Uterus (tissue), 2 donors: ENCODE results near the gene CATSPER1.

ENCODE experiments used
- CTCF ChIP-seq, 4 experiments: fragments of 200-600 bp in 2 of 4; fragments of 450-650 bp in 2 of 4; sonication (generic) in 2 of 4; IDR thresholded peaks; one replicate each; pipeline ENCODE4 v1.5.1; 2016 to 2019; ENCODE audit warnings: antibody characterized with exemption in 4 of 4, mild to moderate bottlenecking in 2 of 4, moderate library complexity in 1 of 4
- POLR2A ChIP-seq, 2 donors: fragments of 450-650 bp; IDR thresholded peaks; one replicate each; pipeline ENCODE4 v1.6.1; 2016; ENCODE audit warnings: antibody characterized with exemption in 2 of 2, mild to moderate bottlenecking in 1 of 2, moderate library complexity in 1 of 2

DNA sequence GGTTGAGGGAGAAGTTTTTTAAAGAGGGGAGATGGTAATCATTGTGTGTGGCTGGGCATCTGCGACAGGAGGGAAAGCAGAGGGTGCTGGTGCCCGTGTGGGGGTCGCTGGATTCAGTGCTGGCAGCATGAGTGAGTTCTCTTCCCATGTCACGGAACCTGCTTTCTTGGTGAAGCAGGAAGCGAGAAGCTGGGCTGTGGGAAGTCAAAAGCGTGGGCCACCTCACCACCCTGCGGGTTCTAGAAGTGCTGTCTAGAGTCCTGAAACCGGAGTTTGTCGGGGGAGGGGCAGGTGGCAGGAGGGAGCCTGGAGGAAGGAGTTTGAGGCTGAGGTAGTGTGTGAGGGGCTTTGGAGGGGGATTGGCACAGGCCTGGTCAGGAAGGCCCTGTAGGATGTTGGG, 50.5 kb downstream of the CATSPER1 start:
- TF ChIP-seq CTCF (IDR thresholded peaks at IDR 0.05): no peak
- TF ChIP-seq POLR2A (IDR thresholded peaks at IDR 0.05): no peak
